HepG2 (cell line): ENCODE data around the gene MT1M. TPM values are rescaled to one million over a fixed set of nuclear protein-coding genes. Genes with fewer than 3 reads are reported as not detected.

Experiments used
- BORCS8-MEF2B ChIP-seq: sonication (generic); formaldehyde crosslinking; IDR thresholded peaks from 2 replicates; pipeline ENCODE4 v1.8.0; 2022; ENCODE audit warnings: mild to moderate bottlenecking, missing genetic modification reagents
- DMAP1 ChIP-seq: IDR thresholded peaks from 2 replicates; pipeline ENCODE4 v1.6.1; 2016
- HCFC1 ChIP-seq: fragments of 150-350 bp; IDR thresholded peaks from 2 replicates; pipeline ENCODE4 v1.6.1; 2014; ENCODE audit warnings: low read depth, low read length
- HOXA7 ChIP-seq: sonication (generic); formaldehyde crosslinking; IDR thresholded peaks from 2 replicates; pipeline ENCODE4 v1.8.1; 2022; ENCODE audit warnings: mild to moderate bottlenecking, missing genetic modification reagents, moderate library complexity
- MLLT10 ChIP-seq: sonication (generic); formaldehyde crosslinking; IDR thresholded peaks from 2 replicates; pipeline ENCODE4 v1.4.0; 2020; ENCODE audit warnings: missing genetic modification reagents
- MTA1 ChIP-seq: sonication (generic); formaldehyde crosslinking; IDR thresholded peaks from 2 replicates; pipeline ENCODE4 v1.4.0; 2020; ENCODE audit warnings: missing genetic modification reagents, mild to moderate bottlenecking, borderline replicate concordance
- ZNF317 ChIP-seq: sonication (generic); formaldehyde crosslinking; IDR thresholded peaks from 2 replicates; pipeline ENCODE4 v1.5.0; 2020; ENCODE audit warnings: mild to moderate bottlenecking, missing genetic modification reagents
- ZNF326 ChIP-seq: sonication (generic); formaldehyde crosslinking; IDR thresholded peaks from 2 replicates; pipeline ENCODE4 v1.4.0; 2020; ENCODE audit warnings: missing genetic modification reagents, borderline replicate concordance
- ZNF614 ChIP-seq: IDR thresholded peaks from 2 replicates; pipeline ENCODE4 v1.6.1; 2018; ENCODE audit warnings: missing biosample characterization, missing genetic modification reagents, inconsistent platforms, borderline replicate concordance
- ZNF841 ChIP-seq: sonication (generic); formaldehyde crosslinking; IDR thresholded peaks from 2 replicates; pipeline ENCODE4 v1.8.1; 2023; ENCODE audit warnings: missing genetic modification reagents, borderline replicate concordance
- ZNF883 ChIP-seq: sonication (generic); formaldehyde crosslinking; IDR thresholded peaks from 2 replicates; pipeline ENCODE4 v1.5.1; 2020; ENCODE audit warnings: mild to moderate bottlenecking, missing genetic modification reagents; ENCODE audit errors: not compliant biosample characterization
- ZSCAN20 ChIP-seq: sonication (generic); formaldehyde crosslinking; IDR thresholded peaks from 2 replicates; pipeline ENCODE4 v1.4.0; 2020; ENCODE audit warnings: missing genetic modification reagents, mild to moderate bottlenecking, borderline replicate concordance
- polyA plus RNA-seq, 8 experiments: library from polyadenylated mRNA; depleted of rRNA in 3 of 8; stranded (reverse) in 7 of 8; unstranded in 1 of 8; fragments of >200 nt; fragmentation: Illumina TruSeq in 4 of 8; extraction: Trizol in 4 of 8; gene quantifications; 2 replicates each; pipeline versions ENCODE4 v1.2.1 to v1.2.3, GENCODE V29; 2011 to 2016; ENCODE audit warnings: low read depth in 4 of 8, missing spikeins in 1 of 8, mixed read lengths in 1 of 8; ENCODE audit not compliant: insufficient read depth in 1 of 8
- total RNA-seq, 5 experiments: library from RNA; depleted of rRNA; stranded (reverse); fragments of >200 nt; fragmentation: Illumina TruSeq; extraction: Trizol; gene quantifications; 2 replicates each; pipeline ENCODE4 v1.2.3, GENCODE V29; 2016; ENCODE audit warnings: low read depth in 1 of 5
- TF ChIP-seq, protein P1 (sequence below): sonication (generic); formaldehyde crosslinking; IDR thresholded peaks from 2 replicates; pipeline ENCODE4 v1.5.1; 2020; ENCODE audit warnings: missing genetic modification reagents, mild to moderate bottlenecking, borderline replicate concordance
- TF ChIP-seq, protein P2 (sequence below): sonication (generic); formaldehyde crosslinking; IDR thresholded peaks from 2 replicates; pipeline ENCODE4 v1.4.0; 2020; ENCODE audit warnings: missing genetic modification reagents
- TF ChIP-seq, protein P3 (sequence below): sonication (generic); formaldehyde crosslinking; IDR thresholded peaks from 2 replicates; pipeline ENCODE4 v1.9.0; 2021; ENCODE audit warnings: missing genetic modification reagents, borderline replicate concordance
- TF ChIP-seq, protein P4 (sequence below): sonication (generic); formaldehyde crosslinking; IDR thresholded peaks from 2 replicates; pipeline ENCODE4 v1.4.0; 2020; ENCODE audit warnings: mild to moderate bottlenecking, missing genetic modification reagents
- TF ChIP-seq, protein P5 (sequence below): sonication (generic); formaldehyde crosslinking; IDR thresholded peaks from 2 replicates; pipeline ENCODE4 v1.4.0; 2020; ENCODE audit warnings: low read depth, mild to moderate bottlenecking, missing genetic modification reagents
- TF ChIP-seq, protein P6 (sequence below): sonication (generic); formaldehyde crosslinking; IDR thresholded peaks from 2 replicates; pipeline ENCODE4 v1.4.0; 2020; ENCODE audit warnings: mild to moderate bottlenecking, missing genetic modification reagents

MT1M gene
- total and polyA plus RNA-seq, 2 of the 13 experiments (the other 11 are each of a cell fraction or from before 2014, with no cell fraction given): 4.6 TPM; not detected in 1

DNA sequence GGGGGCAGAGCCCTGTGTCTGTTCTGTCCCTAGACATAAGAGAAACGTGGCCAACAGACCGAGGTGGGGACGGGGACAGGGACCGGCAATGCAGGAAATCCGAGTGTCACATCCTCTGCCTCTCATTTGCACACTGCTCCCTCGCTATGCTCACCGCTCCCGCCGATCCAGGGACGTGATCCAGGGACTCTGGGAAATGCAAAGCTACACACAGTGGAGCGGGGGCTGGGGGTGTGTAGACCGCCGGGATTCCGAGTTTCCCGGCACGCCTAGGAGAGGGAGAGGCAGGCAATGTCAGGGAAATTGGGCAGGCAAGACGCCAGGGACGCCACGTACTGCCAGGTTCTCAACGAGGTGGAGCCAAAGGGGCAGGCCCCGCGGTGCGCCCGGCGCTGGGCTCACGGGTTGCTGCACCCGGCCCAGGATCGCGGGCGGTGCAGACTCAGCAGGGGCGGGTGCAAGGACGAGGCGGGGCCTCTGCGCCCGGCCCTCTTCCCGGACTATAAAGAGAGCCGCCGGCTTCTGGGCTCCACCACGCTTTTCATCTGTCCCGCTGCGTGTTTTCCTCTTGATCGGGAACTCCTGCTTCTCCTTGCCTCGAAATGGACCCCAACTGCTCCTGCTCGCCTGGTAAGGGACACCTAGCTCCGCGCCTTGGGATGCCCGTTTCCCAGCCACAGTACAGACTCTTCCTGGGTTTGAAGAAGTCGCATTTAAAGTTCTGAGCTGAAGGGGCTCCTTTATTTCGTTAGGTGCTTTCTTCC is 49.7 kb downstream of the MT1M start, which contains the start of gene MT1X (continued):
- TF ChIP-seq, protein P1, sequence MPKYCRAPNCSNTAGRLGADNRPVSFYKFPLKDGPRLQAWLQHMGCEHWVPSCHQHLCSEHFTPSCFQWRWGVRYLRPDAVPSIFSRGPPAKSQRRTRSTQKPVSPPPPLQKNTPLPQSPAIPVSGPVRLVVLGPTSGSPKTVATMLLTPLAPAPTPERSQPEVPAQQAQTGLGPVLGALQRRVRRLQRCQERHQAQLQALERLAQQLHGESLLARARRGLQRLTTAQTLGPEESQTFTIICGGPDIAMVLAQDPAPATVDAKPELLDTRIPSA (CRISPR knock-in tag): no peak
- TF ChIP-seq, protein P2, sequence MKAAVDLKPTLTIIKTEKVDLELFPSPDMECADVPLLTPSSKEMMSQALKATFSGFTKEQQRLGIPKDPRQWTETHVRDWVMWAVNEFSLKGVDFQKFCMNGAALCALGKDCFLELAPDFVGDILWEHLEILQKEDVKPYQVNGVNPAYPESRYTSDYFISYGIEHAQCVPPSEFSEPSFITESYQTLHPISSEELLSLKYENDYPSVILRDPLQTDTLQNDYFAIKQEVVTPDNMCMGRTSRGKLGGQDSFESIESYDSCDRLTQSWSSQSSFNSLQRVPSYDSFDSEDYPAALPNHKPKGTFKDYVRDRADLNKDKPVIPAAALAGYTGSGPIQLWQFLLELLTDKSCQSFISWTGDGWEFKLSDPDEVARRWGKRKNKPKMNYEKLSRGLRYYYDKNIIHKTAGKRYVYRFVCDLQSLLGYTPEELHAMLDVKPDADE (CRISPR knock-in tag): no peak
- TF ChIP-seq HOXA7 (CRISPR knock-in tag) (no peak), DMAP1 (peak; percentile 86; the same call in 1 of the 2 replicates), ZNF883 (CRISPR knock-in tag) (peak; percentile 91), ZNF326 (CRISPR knock-in tag) (no peak), BORCS8-MEF2B (CRISPR knock-in tag) (peak; percentile 36; the same call in 1 of the 2 replicates), ZSCAN20 (CRISPR knock-in tag) (peak; percentile 58; the same call in 1 of the 2 replicates), MLLT10 (CRISPR knock-in tag) (no peak), ZNF614 (peak; percentile 96), ZNF317 (CRISPR knock-in tag) (peak; percentile 83), ZNF841 (no peak), HCFC1 (no peak), MTA1 (CRISPR knock-in tag) (peak; percentile 78; the same call in 1 of the 2 replicates)
- TF ChIP-seq, protein P3, sequence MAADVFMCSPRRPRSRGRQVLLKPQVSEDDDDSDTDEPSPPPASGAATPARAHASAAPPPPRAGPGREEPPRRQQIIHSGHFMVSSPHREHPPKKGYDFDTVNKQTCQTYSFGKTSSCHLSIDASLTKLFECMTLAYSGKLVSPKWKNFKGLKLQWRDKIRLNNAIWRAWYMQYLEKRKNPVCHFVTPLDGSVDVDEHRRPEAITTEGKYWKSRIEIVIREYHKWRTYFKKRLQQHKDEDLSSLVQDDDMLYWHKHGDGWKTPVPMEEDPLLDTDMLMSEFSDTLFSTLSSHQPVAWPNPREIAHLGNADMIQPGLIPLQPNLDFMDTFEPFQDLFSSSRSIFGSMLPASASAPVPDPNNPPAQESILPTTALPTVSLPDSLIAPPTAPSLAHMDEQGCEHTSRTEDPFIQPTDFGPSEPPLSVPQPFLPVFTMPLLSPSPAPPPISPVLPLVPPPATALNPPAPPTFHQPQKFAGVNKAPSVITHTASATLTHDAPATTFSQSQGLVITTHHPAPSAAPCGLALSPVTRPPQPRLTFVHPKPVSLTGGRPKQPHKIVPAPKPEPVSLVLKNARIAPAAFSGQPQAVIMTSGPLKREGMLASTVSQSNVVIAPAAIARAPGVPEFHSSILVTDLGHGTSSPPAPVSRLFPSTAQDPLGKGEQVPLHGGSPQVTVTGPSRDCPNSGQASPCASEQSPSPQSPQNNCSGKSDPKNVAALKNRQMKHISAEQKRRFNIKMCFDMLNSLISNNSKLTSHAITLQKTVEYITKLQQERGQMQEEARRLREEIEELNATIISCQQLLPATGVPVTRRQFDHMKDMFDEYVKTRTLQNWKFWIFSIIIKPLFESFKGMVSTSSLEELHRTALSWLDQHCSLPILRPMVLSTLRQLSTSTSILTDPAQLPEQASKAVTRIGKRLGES (CRISPR knock-in tag): no peak
- TF ChIP-seq, protein P4, sequence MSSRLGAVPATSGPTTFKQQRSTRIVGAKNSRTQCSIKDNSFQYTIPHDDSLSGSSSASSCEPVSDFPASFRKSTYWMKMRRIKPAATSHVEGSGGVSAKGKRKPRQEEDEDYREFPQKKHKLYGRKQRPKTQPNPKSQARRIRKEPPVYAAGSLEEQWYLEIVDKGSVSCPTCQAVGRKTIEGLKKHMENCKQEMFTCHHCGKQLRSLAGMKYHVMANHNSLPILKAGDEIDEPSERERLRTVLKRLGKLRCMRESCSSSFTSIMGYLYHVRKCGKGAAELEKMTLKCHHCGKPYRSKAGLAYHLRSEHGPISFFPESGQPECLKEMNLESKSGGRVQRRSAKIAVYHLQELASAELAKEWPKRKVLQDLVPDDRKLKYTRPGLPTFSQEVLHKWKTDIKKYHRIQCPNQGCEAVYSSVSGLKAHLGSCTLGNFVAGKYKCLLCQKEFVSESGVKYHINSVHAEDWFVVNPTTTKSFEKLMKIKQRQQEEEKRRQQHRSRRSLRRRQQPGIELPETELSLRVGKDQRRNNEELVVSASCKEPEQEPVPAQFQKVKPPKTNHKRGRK (CRISPR knock-in tag): no peak; the same call in 1 of the 2 replicates
- TF ChIP-seq, protein P5, sequence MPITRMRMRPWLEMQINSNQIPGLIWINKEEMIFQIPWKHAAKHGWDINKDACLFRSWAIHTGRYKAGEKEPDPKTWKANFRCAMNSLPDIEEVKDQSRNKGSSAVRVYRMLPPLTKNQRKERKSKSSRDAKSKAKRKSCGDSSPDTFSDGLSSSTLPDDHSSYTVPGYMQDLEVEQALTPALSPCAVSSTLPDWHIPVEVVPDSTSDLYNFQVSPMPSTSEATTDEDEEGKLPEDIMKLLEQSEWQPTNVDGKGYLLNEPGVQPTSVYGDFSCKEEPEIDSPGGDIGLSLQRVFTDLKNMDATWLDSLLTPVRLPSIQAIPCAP: 0 out of 2 replicates have a peak, but pooled peaks have one; percentile 24
- TF ChIP-seq, protein P6, sequence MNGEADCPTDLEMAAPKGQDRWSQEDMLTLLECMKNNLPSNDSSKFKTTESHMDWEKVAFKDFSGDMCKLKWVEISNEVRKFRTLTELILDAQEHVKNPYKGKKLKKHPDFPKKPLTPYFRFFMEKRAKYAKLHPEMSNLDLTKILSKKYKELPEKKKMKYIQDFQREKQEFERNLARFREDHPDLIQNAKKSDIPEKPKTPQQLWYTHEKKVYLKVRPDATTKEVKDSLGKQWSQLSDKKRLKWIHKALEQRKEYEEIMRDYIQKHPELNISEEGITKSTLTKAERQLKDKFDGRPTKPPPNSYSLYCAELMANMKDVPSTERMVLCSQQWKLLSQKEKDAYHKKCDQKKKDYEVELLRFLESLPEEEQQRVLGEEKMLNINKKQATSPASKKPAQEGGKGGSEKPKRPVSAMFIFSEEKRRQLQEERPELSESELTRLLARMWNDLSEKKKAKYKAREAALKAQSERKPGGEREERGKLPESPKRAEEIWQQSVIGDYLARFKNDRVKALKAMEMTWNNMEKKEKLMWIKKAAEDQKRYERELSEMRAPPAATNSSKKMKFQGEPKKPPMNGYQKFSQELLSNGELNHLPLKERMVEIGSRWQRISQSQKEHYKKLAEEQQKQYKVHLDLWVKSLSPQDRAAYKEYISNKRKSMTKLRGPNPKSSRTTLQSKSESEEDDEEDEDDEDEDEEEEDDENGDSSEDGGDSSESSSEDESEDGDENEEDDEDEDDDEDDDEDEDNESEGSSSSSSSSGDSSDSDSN (CRISPR knock-in tag): peak; percentile 79; the same call in 1 of the 2 replicates
